ENCODE data around the gene PEX13. TPM values are rescaled to one million over a fixed set of nuclear protein-coding genes. Genes with fewer than 3 reads are reported as not detected.

Gene PEX13
- total RNA-seq, 1 donor from 2014 or later, result 28.8 TPM

DNA sequence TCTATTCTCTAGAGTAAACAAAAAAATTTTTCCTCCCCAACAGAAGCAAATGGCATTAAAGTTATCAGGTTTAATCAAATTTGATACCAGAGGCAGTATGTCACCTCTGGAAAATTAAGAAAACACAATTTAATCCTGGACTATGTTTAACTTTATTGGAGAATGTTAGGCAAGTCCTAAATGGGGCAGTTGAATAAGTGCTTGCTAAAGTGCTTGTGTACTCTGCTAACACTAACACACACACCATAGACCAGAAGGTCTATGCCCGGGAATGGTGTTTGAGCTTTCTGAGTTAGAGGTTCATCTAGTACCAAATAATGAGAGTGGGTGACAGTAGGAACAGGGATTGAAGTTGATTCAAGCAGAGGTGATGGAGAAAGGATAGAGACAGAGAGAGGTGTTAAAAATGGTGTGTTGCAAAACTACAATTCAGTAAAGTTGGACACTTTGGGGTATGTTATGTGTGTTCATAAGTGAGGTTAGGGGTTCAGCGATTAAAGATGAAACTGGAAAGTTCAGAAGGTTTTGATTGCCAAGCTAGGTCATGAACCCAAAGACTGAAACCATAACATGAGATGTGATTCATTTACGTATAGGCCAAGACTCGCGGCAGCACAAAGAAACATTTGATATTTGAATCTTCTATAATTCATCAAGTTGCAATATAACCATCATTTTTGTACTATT is 40.5 kb upstream of the PEX13 start:
- Histone ChIP-seq H3K9me3 (ENCODE audit: insufficient read depth, low read depth, low read length) (no peaks in the 10 kb centered on the region), H3K79me2 (ENCODE audit: insufficient read depth, low read length) (no peaks in the 10 kb centered on the region), H3K4me3 (ENCODE audit: insufficient read depth, low read depth, low read length) (no peak overlapping the region), H3K27ac (ENCODE audit: low read depth, low read length) (no peak overlapping the region), H2AFZ (ENCODE audit: low read depth, low read length) (no peak overlapping the region), H3K4me2 (ENCODE audit: low read length) (no peak overlapping the region), H4K20me1 (ENCODE audit: insufficient read depth, low read length) (no peaks in the 10 kb centered on the region), H3K4me1 (ENCODE audit: insufficient read depth, low read length) (no peaks in the 10 kb centered on the region), H3K27me3 (ENCODE audit: insufficient read depth, low read length) (no peaks in the 10 kb centered on the region), H3K9ac (ENCODE audit: low read length) (no peak overlapping the region), H3K36me3 (ENCODE audit: insufficient read depth, low read length) (no peaks in the 10 kb centered on the region)
- FAIRE-seq, result no peak
- DNase-seq (ENCODE audit: low read depth), result no peak
- H3K4me3 Mint-ChIP-seq (ENCODE audit: unreplicated experiment), result no peak overlapping the region
- no peaks in the 10 kb centered on the region for H3K9me3 Mint-ChIP-seq (ENCODE audit: unreplicated experiment)
- peaks cover 4% of the 10 kb centered on the region for H3K36me3 Mint-ChIP-seq (ENCODE audit: low read depth, unreplicated experiment)
- H3K27me3 Mint-ChIP-seq (ENCODE audit: low read depth, unreplicated experiment), result no peaks in the 10 kb centered on the region
- H3K4me1 Mint-ChIP-seq (ENCODE audit: low read depth, unreplicated experiment), result peaks cover 4% of the 10 kb centered on the region
- TF ChIP-seq, protein P1, sequence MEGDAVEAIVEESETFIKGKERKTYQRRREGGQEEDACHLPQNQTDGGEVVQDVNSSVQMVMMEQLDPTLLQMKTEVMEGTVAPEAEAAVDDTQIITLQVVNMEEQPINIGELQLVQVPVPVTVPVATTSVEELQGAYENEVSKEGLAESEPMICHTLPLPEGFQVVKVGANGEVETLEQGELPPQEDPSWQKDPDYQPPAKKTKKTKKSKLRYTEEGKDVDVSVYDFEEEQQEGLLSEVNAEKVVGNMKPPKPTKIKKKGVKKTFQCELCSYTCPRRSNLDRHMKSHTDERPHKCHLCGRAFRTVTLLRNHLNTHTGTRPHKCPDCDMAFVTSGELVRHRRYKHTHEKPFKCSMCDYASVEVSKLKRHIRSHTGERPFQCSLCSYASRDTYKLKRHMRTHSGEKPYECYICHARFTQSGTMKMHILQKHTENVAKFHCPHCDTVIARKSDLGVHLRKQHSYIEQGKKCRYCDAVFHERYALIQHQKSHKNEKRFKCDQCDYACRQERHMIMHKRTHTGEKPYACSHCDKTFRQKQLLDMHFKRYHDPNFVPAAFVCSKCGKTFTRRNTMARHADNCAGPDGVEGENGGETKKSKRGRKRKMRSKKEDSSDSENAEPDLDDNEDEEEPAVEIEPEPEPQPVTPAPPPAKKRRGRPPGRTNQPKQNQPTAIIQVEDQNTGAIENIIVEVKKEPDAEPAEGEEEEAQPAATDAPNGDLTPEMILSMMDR (IDR thresholded peaks at IDR 0.05; ENCODE audit: insufficient read depth, low read depth, low read length), result no peak
- no peak for TF ChIP-seq EZH2 (IDR thresholded peaks at IDR 0.05; ENCODE audit: insufficient read depth, low read length)
- H3K27ac Mint-ChIP-seq (ENCODE audit: unreplicated experiment), result no peak overlapping the region

DNA sequence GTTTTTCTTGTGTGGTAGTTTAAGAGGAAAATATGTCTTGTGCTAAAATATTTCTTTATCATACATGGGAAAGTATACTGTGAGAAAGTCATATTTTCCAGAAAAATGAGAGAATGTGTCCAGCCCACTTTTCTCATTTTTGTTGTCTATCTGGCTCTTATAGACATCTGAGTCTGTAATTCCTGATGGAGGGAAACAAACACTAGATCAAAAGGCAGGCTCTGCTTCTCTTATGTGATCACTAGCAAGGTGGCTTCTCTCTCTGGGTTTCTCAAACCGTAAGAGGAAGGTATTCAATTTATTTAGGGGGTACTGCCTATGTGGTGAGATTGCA is 40.0 kb upstream of the PEX13 start:
- H3K79me2 ChIP-seq (ENCODE audit: insufficient read depth, low read length), result no peaks in the 10 kb centered on the region
- H3K36me3 Mint-ChIP-seq (ENCODE audit: low read depth, unreplicated experiment), result peaks cover 4% of the 10 kb centered on the region
- H3K9ac ChIP-seq (ENCODE audit: low read length), result no peak overlapping the region
- H3K4me1 ChIP-seq (ENCODE audit: insufficient read depth, low read length), result no peaks in the 10 kb centered on the region
- no peaks in the 10 kb centered on the region for H3K36me3 ChIP-seq (ENCODE audit: insufficient read depth, low read length)
- H3K27me3 ChIP-seq (ENCODE audit: insufficient read depth, low read length), result no peaks in the 10 kb centered on the region
- no peaks in the 10 kb centered on the region for H3K9me3 ChIP-seq (ENCODE audit: insufficient read depth, low read depth, low read length)
- no peak overlapping the region for H3K4me2 ChIP-seq (ENCODE audit: low read length)
- no peak overlapping the region for H3K27ac Mint-ChIP-seq (ENCODE audit: unreplicated experiment)
- H3K4me3 ChIP-seq (ENCODE audit: insufficient read depth, low read depth, low read length), result no peak overlapping the region
- no peaks in the 10 kb centered on the region for H3K9me3 Mint-ChIP-seq (ENCODE audit: unreplicated experiment)
- no peak overlapping the region for H3K4me3 Mint-ChIP-seq (ENCODE audit: unreplicated experiment)
- no peak overlapping the region for H2AFZ ChIP-seq (ENCODE audit: low read depth, low read length)
- DNase-seq (ENCODE audit: low read depth) (no peak), FAIRE-seq (no peak)
- H4K20me1 ChIP-seq (ENCODE audit: insufficient read depth, low read length), result no peaks in the 10 kb centered on the region
- TF ChIP-seq, protein P1 (IDR thresholded peaks at IDR 0.05; ENCODE audit: insufficient read depth, low read depth, low read length), result no peak
- TF ChIP-seq EZH2 (IDR thresholded peaks at IDR 0.05; ENCODE audit: insufficient read depth, low read length), result no peak
- no peak overlapping the region for H3K27ac ChIP-seq (ENCODE audit: low read depth, low read length)
- H3K27me3 Mint-ChIP-seq (ENCODE audit: low read depth, unreplicated experiment), result no peaks in the 10 kb centered on the region
- peaks cover 4% of the 10 kb centered on the region for H3K4me1 Mint-ChIP-seq (ENCODE audit: low read depth, unreplicated experiment)

DNA sequence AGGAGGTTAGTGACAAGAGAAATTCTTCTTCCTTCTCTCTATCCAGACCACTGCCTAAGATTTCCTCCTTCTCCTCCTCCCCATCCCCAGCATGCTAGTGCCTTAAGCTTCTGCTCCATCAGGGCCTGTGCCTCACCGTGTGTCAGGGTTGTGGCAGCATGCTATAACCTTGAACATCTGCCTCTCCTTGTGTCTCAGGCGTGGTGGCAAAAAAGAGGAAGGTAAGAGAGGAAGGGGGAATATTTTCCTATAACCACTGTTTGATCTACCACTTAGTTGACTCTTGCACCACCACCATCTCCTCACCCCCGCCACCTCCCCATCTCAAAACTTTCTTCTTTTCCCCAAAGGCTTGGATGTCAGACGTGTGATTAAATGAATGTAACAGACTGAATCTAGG is 38.3 kb upstream of the PEX13 start:
- no peak overlapping the region for H3K27ac ChIP-seq (ENCODE audit: low read depth, low read length)
- no peak for FAIRE-seq
- DNase-seq (ENCODE audit: low read depth), result no peak
- H3K27me3 ChIP-seq (ENCODE audit: insufficient read depth, low read length), result no peaks in the 10 kb centered on the region
- H3K4me2 ChIP-seq (ENCODE audit: low read length), result no peak overlapping the region
- peaks cover 4% of the 10 kb centered on the region for H3K4me1 Mint-ChIP-seq (ENCODE audit: low read depth, unreplicated experiment)
- no peak overlapping the region for H3K4me3 ChIP-seq (ENCODE audit: insufficient read depth, low read depth, low read length)
- peaks cover 2% of the 10 kb centered on the region for H3K36me3 Mint-ChIP-seq (ENCODE audit: low read depth, unreplicated experiment)
- no peak overlapping the region for H3K4me3 Mint-ChIP-seq (ENCODE audit: unreplicated experiment)
- no peak for TF ChIP-seq EZH2 (IDR thresholded peaks at IDR 0.05; ENCODE audit: insufficient read depth, low read length)
- TF ChIP-seq, protein P1 (IDR thresholded peaks at IDR 0.05; ENCODE audit: insufficient read depth, low read depth, low read length), result no peak
- no peak overlapping the region for H2AFZ ChIP-seq (ENCODE audit: low read depth, low read length)
- no peak overlapping the region for H3K27ac Mint-ChIP-seq (ENCODE audit: unreplicated experiment)
- H3K36me3 ChIP-seq (ENCODE audit: insufficient read depth, low read length), result no peaks in the 10 kb centered on the region
- H4K20me1 ChIP-seq (ENCODE audit: insufficient read depth, low read length), result no peaks in the 10 kb centered on the region
- H3K4me1 ChIP-seq (ENCODE audit: insufficient read depth, low read length), result no peaks in the 10 kb centered on the region
- no peaks in the 10 kb centered on the region for H3K9me3 ChIP-seq (ENCODE audit: insufficient read depth, low read depth, low read length)
- H3K9me3 Mint-ChIP-seq (ENCODE audit: unreplicated experiment), result no peaks in the 10 kb centered on the region
- H3K27me3 Mint-ChIP-seq (ENCODE audit: low read depth, unreplicated experiment), result no peaks in the 10 kb centered on the region
- no peaks in the 10 kb centered on the region for H3K79me2 ChIP-seq (ENCODE audit: insufficient read depth, low read length)
- H3K9ac ChIP-seq (ENCODE audit: low read length), result no peak overlapping the region
